Measurements from ENCODE around the gene MCF2L2. TPM values are rescaled to one million over a fixed set of nuclear protein-coding genes. Genes with fewer than 3 reads are reported as not detected.
A peak's percentile ranks its signal among the peaks of the same experiment; 100 is the strongest.

The MCF2L2 gene
- total RNA-seq, 1 donor from 2014 or later, result 1.2 TPM

DNA sequence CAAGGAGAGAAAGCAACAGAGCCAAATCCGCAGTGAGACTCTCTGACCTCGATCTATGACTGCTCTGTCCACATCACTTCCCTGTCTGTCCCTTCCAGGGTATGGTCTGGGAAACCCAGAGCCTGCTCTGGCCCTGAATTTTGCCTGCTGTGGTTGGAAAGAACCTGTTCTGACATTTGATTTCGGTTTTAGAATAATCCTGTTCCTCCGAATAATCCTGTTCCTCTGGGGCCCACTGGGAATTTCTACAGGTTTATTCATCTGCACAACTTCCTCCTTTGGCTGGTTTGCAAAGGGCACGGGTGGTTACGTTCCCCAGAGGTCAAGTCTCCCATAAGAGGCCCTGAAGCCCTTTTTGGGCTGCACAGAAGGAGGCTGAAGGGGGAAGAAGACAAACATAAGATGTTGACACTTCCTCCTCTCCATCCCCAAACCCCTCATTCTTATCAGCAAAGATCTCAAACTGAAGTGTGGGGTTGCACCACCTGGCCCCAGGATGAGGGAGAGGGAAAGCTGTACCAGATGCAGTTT, 276.5 kb downstream of the MCF2L2 start:
- H3K4me3 ChIP-seq, result no peak overlapping the region
- TF ChIP-seq, protein P1, sequence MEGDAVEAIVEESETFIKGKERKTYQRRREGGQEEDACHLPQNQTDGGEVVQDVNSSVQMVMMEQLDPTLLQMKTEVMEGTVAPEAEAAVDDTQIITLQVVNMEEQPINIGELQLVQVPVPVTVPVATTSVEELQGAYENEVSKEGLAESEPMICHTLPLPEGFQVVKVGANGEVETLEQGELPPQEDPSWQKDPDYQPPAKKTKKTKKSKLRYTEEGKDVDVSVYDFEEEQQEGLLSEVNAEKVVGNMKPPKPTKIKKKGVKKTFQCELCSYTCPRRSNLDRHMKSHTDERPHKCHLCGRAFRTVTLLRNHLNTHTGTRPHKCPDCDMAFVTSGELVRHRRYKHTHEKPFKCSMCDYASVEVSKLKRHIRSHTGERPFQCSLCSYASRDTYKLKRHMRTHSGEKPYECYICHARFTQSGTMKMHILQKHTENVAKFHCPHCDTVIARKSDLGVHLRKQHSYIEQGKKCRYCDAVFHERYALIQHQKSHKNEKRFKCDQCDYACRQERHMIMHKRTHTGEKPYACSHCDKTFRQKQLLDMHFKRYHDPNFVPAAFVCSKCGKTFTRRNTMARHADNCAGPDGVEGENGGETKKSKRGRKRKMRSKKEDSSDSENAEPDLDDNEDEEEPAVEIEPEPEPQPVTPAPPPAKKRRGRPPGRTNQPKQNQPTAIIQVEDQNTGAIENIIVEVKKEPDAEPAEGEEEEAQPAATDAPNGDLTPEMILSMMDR (IDR thresholded peaks at IDR 0.05), result no peak
- no peaks in the 10 kb centered on the region for H3K9me3 ChIP-seq
- peaks cover 9% of the 10 kb centered on the region for H3K27me3 ChIP-seq
- H3K36me3 ChIP-seq, result no peaks in the 10 kb centered on the region
- DNase-seq, result peak; percentile 78
- ATAC-seq, result peak; percentile 89
- peaks cover 3% of the 10 kb centered on the region for H3K4me1 ChIP-seq
- intact Hi-C loops (cut with DNase I), result no loop called here
- H3K27ac ChIP-seq, result peak overlapping the region; percentile 42

DNA sequence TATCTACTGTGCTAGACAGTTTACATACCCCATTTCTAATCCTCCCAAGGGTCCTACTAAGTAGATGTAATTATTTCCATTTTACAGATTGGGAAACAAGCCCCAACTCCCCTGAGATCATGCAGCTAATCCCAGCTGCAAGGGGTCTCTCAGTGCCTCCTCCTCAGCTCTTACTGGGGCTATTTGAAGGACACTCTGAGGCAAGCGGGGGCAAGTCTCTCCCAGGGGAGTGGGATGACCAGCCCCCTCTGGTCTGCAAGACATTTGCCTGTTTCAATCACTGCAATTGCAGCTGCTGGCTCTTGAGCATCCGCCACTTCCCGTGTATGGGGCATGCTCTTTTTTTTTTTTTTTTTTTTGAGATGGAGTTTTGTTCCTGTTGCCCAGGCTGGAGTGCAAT, 277.3 kb downstream of the MCF2L2 start:
- Histone ChIP-seq H3K27me3 (peaks cover 9% of the 10 kb centered on the region), H3K9me3 (no peaks in the 10 kb centered on the region), H3K27ac (peak overlapping the region; percentile 42), H3K4me3 (no peak overlapping the region), H3K4me1 (peaks cover 3% of the 10 kb centered on the region), H3K36me3 (no peaks in the 10 kb centered on the region)
- TF ChIP-seq, protein P1 (IDR thresholded peaks at IDR 0.05), result no peak
- DNase-seq (no peak), ATAC-seq (no peak)
- intact Hi-C loops (cut with DNase I), result no loop called here

DNA sequence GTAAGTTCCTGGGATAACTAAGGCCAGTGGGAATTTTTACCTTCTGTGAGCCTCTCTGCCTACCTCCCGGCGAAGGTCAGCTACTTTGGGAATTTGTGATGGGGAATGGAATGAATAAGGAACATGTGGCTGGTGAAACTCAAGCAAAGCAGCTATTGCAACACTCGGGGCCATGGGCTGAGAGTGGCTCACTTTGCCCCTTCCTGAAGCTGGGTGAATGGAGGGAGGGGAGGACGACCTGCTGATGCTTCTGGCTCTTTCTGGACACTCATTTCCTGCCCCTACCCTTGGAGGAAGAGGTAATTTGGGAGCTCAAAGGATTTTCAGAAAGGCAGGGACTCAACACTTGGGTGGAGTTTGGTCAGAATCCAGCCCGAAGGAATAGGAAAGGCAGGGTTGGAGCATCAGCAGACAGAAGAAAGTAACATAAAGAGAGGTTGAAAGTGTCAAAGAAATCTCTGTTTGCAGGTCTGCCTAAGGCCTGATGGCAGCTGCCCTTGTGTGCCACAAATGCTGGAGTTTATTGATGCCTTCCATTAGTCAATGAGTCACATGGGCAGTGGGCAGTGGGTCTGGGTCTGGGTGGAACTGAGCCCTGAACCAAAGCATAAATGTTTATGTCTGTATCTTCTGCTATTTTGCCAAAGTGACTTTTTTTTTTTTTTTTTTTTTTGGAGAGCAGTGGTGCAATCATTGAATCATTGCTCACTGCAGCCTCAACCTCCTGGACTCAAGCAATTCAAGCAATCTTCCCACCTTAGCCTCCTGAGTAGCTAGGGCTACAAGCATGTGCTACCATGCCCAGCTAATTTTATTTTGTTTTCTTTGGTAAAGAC, 278.3 kb downstream of the MCF2L2 start:
- TF ChIP-seq, protein P1 (IDR thresholded peaks at IDR 0.05), result no peak
- Histone ChIP-seq H3K9me3 (no peaks in the 10 kb centered on the region), H3K4me1 (peaks cover 3% of the 10 kb centered on the region), H3K27me3 (peaks cover 9% of the 10 kb centered on the region), H3K36me3 (no peaks in the 10 kb centered on the region), H3K4me3 (no peak overlapping the region), H3K27ac (peak overlapping the region; percentile 36)
- DNase-seq, result no peak
- peak; percentile 24 for ATAC-seq
- intact Hi-C loops (cut with DNase I), result no loop called here

DNA sequence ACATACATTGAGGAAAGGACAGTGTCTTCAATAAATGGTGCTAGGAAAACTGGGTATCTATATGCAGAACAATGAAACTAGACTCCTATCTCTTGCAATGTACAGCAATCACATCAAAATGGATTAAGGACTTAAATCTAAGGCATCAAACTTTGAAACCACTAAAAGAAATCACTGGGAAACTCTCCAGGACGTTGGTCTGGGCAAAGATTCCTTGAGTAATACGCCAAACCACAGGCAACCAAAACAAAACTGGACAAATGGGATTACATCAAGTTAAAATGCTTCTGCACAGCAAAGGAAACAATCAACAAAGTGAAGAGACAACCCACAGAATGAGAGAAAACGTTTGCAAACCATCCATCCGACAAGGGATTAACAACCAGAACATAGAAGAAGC, 280.4 kb downstream of the MCF2L2 start:
- TF ChIP-seq, protein P1 (IDR thresholded peaks at IDR 0.05), result no peak
- no peak for DNase-seq
- Histone ChIP-seq H3K9me3 (no peaks in the 10 kb centered on the region), H3K4me3 (no peak overlapping the region), H3K27ac (no peak overlapping the region), H3K36me3 (no peaks in the 10 kb centered on the region), H3K4me1 (peaks cover 3% of the 10 kb centered on the region), H3K27me3 (peaks cover 5% of the 10 kb centered on the region)
- no peak for ATAC-seq
- intact Hi-C loops (cut with DNase I), result no loop called here

DNA sequence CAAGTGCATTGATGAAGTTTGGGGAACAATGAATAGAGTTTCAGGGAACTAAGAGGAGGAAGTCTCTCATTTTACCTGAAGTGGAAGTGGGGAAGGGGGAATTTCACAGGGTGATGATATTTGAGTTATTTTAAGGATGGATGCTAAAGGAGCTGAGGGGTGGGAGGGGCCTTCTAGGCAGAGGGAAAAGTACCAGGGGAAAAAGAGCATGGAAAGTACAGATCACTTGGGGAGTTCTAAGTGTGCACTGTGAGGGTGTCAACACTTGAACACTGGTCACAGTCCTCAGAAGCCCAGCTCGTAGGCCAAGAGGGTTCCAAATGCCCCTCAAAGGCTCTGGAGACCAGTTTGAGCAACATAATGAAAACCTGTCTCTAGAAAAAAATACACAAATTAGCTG, 284.1 kb downstream of the MCF2L2 start:
- Histone ChIP-seq H3K27me3 (peaks cover 5% of the 10 kb centered on the region), H3K4me1 (no peaks in the 10 kb centered on the region), H3K9me3 (no peaks in the 10 kb centered on the region), H3K27ac (no peak overlapping the region), H3K36me3 (no peaks in the 10 kb centered on the region), H3K4me3 (no peak overlapping the region)
- intact Hi-C loops (cut with DNase I), result no loop called here
- TF ChIP-seq, protein P1 (IDR thresholded peaks at IDR 0.05), result no peak
- no peak for DNase-seq
- ATAC-seq, result peak; percentile 50

Measured in upper lobe of right lung (tissue), 1 donor.